ENCODE results near the gene CEBPA.

The CEBPA gene

GRCh38 chr19:33289261-33289660 is 13.1 kb downstream of the CEBPA start:
- DNase-seq (ENCODE audit: low read depth in 1 of 2, low spot score in 1 of 2), result no peak

- no peak for DNase-seq (ENCODE audit: low read depth in 1 of 2, low spot score in 1 of 2)
Measured at GRCh38 chr19:33288666-33289065, 13.7 kb downstream of the CEBPA start.

- no peak for DNase-seq (ENCODE audit: low read depth in 1 of 2, low spot score in 1 of 2)
Measured at GRCh38 chr19:33287927-33288326, 14.4 kb downstream of the CEBPA start.

- no peak for DNase-seq (ENCODE audit: low read depth in 1 of 2, low spot score in 1 of 2)
Measured at GRCh38 chr19:33287438-33287837, 14.9 kb downstream of the CEBPA start.

- DNase-seq (ENCODE audit: low read depth in 1 of 2, low spot score in 1 of 2), result no peak
Measured at GRCh38 chr19:33286899-33287298, 15.4 kb downstream of the CEBPA start.

DNA sequence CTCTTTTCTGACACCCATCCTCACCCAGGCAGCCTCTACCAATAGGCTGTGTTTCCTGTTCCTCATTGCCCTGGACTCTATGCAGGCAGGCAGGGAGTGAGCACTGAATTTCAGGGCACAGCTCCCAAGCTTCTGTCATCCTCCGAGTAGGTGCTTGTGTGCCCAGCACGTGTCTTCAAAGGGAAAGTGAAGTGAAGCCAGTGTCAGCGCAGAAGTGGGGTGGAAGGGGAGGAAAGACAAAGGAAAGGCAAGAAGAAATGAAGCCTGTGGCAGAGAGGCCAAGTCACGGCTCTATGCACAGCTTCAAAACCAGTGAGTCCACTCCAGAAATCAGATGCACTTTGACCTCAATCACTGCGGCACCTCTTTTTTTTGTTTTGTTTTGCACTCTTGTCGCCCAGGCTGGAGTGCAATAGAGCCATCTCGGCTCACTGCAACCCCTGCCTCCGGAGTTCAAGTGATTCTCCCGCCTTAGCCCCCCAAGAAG is 16.9 kb downstream of the CEBPA start:
- DNase-seq (ENCODE audit: low read depth in 1 of 2, low spot score in 1 of 2), result no peak

DNA sequence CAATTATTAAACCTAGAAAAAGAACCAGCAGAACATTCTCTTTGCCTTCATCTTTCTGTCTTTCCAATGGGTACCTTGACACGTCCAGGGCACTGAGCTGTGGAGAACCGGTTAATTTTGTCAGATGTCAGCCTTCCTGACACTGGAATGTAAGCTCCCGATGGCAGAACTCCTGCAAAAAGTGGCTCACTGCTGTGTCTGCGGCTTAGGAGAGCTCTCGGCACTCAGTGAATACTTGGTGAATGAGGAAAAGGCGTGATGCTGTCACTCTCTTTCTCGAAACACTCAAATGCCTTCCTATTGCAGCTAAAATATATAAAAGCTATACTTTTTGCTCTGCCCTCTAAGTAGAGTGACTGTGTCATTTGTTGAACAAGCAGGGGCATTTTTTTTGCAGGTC is 17.6 kb downstream of the CEBPA start:
- DNase-seq (ENCODE audit: low read depth in 1 of 2, low spot score in 1 of 2), result no peak

DNA sequence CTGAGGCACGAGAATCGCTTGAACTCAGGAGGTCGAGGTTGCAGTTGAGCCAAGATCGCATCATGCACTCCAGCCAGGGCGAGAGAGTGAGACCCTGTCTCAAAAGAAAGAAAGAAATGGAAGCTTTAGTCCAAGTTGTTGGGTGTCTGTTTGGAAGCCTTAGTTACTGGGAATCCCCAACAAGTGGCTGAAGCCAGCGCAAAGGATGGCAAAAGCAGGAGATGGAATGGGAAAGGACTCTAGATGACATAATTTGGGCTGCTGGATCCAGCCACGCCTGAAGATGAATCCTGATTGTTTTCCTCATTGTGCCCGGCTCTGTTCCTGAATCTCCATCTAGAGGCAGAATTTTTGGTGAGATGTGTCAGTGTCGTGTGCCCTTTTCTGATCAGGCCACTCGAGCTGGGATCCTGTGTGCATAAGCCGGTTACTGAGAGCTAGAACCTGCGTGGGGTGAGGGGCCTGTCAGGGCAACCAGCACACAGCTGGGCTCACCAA is 18.1 kb downstream of the CEBPA start:
- DNase-seq (ENCODE audit: low read depth in 1 of 2, low spot score in 1 of 2), result no peak

DNA sequence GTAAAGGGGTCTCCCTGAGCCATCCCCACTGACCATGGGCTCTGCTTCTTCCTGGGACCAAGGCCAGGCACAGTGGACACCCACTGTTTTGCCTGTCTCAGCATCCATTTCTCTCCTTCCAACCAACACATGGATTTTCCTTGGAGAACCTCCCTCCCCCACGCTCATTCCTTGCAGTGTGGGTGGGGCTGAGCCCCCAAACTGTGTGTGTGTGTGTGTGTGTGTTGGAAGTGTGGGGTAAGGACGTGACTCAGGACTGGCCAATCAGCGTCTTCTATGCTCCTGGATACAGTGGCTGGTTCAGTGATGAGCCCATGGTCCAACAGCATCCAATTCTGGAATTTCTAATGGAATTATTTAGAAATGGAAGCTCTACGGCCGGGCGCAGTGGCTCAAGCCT is 18.7 kb downstream of the CEBPA start:
- no peak for DNase-seq (ENCODE audit: low read depth in 1 of 2, low spot score in 1 of 2)

DNA sequence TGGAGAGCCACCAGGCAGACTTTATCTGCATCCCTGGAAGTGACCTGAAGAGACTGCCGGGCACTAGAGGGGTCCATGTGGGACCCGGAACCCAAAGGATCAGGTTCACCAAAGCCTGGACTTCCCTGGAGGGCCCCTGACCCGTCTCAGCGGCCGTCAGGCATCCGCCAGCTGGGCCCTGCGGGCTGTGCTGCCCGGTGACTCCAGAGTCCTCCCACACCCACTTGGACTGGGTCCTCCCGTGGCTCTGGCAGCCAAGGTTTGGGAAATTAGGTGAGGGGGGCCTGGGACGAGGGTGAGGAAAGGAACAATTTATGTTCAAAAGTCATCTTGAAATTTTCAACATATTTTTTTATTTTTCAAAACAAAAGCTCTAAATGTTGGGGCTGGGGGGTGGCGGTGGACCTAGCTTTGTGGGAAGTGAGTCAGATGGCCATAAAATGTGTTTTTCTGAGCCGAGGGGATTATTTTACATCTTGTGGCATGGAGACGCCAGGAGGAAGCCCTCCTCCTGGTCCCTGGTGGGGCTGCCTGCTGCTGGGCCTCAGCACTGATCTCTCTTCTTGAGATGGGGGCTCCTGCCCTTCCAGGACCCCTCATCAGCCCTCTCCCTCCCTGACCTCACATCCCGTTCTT is 20.2 kb downstream of the CEBPA start:
- no peak for DNase-seq (ENCODE audit: low read depth in 1 of 2, low spot score in 1 of 2)

DNA sequence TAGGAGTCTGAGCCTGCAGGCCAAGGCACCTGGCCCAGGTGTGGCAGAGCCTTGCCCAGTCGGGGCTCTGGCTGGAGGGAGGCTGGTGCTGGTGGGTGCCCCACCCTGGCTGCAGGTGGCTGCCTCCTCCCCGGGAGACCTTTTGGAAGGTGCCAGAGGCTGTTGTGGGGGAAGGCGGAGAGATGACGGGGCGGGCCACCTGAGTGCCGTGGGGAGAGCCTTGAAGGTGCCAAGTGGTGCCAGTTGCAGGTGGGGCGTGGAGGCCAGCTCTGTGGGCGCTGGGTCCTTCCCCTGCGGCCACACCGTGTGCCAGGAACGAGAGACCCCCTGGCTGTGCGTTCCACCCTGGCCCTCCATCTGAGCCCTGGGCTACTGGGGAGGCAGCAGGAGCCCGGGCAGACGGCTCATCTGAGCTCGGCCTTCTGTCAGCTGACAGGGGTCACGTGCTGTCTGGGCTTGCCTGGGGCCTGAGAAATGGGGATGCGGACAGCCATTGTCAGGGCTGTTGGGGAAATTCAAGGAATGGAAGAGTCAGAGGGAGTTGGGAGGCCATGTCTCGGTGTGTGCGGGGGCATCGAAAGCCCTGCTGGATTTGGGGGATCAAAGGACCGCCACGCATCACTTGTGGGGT is 20.9 kb downstream of the CEBPA start:
- no peak for DNase-seq (ENCODE audit: low read depth in 1 of 2, low spot score in 1 of 2)

DNA sequence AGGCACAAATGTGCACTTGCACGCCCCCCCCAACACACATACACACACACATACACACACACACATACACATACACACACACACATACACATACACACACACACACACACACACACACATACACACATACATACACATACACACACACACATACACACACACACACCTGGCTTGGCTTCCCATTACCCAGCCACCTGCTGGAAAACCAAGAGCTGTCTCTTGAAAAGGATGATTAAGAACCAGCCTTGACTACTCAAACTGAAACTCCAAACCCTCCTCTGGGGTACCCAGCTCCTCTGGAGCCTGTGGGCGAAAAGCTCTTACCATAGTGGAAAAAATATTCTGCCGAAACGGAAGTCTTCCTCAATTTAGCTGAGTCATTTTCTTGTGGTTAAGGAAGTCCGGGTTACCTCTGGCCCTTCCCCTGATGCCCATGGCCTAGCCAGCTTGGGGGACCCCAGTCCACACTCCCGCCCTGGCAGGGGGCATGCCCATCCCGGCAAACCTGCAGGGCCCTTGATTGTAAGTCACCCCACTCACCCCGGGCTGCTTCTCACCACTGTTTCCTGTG is 21.9 kb downstream of the CEBPA start:
- no peak for DNase-seq (ENCODE audit: low read depth in 1 of 2, low spot score in 1 of 2)

- no peak for DNase-seq (ENCODE audit: low read depth in 1 of 2, low spot score in 1 of 2)
Measured at GRCh38 chr19:33279430-33280350, 22.6 kb downstream of the CEBPA start.

- no peak for DNase-seq (ENCODE audit: low read depth in 1 of 2, low spot score in 1 of 2)
Measured at GRCh38 chr19:33278403-33279269, 23.7 kb downstream of the CEBPA start.

DNA sequence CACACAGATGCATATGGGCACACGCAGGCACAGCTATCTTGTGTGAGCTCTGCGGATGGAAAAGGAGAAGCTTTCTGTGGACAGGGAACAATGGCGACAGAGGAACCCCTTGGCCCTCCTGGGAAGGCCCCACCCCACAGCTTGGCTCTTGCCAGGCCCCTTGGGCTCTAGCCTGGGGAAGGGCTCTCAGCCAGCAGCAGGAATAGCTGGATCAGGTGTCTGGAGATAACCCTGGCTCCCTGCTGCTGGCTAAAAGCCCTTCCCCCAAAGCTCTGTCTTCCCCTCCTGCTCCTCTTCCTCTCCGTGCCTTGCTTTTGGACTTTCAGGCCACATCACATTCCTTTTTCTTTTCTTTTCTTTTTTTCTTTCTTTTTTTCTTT is 24.3 kb downstream of the CEBPA start:
- DNase-seq (ENCODE audit: low read depth in 1 of 2, low spot score in 1 of 2), result no peak

DNA sequence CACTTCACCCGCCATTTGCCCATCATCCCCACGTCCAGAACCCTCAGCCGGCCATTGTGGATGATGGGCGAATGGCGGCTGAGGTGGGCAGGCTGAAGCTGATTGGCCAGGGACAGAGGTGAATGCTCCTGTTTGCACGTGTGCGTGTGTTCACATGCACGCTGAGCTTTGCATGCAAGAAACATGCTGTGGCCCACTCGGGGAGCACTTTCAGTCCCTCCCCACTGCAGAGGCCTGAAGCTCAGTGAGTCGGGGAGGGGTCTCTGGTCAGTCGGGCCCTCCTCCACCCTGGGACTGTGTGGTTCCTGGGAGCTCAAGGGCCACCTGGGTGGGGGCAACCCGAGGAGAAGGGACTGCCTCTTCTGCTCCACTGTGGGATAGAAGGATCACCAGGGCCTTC is 24.9 kb downstream of the CEBPA start:
- no peak for DNase-seq (ENCODE audit: low read depth in 1 of 2, low spot score in 1 of 2)

DNA sequence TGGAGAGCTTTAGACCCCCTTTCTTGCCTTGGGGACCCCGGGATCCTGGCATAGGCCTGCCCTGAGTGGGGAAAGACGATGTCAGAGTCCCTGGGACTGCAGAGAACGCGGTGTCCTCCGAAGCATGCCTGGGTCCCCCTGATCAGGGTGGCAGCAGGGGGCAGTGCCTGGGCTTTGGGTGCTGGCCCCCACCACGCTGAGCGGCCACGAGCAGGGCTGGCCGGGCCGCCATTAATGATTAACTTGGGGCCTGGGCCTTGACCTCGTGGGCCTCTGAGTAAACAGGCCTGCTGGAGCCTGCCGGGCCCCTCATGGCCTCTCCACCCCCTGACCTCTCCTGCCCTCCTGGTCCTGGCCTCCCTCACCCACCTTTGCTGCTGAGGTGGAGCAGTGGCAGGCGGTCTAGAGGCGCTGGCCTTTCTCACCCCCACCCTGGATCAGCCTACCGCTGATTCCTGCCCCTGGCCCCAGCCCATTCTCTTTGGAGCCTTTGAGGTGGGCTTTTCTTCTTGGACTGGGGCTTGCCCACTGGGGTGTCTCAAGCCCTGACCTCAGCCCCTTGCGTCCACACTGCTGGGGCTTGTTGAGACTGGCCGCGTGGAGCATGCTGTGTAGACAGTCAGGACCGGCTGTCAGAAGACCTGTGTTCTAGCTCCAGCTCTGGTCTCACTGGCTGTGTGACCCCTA is 26.3 kb downstream of the CEBPA start:
- DNase-seq (ENCODE audit: low read depth in 1 of 2, low spot score in 1 of 2), result no peak

DNA sequence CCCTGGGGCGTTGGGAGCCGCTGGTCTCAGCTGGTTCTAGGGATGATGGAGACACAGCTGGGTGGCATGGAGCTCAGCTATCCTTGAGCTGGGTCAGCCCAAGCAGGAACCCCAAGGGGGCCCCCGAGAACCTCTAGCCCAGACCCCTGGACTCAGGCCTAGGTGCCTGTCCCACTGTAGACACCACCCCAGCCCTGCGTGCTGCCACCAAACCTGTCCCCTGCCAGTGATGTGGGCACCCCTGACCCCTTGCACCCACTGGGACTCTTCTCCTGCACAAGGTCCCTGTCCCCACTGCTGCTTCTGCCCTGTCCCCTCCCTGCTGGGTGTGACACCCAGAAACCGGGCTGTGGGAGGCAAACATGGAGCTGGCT is 26.8 kb downstream of the CEBPA start:
- no peak for DNase-seq (ENCODE audit: low read depth in 1 of 2, low spot score in 1 of 2)

GRCh38 chr19:33274663-33275558 is 27.4 kb downstream of the CEBPA start:
- DNase-seq (ENCODE audit: low read depth in 1 of 2, low spot score in 1 of 2), result no peak

All from stimulated activated CD4-positive, alpha-beta T cell treated with anti-CD3 and anti-CD28 coated beads, Interleukin-15, amount 100 ng/mL, for 1 hour (primary cell).